ENCODE measurements around the gene RAB7A.
A peak's percentile ranks its signal among the peaks of the same experiment; 100 is the strongest.

Gene RAB7A

DNA sequence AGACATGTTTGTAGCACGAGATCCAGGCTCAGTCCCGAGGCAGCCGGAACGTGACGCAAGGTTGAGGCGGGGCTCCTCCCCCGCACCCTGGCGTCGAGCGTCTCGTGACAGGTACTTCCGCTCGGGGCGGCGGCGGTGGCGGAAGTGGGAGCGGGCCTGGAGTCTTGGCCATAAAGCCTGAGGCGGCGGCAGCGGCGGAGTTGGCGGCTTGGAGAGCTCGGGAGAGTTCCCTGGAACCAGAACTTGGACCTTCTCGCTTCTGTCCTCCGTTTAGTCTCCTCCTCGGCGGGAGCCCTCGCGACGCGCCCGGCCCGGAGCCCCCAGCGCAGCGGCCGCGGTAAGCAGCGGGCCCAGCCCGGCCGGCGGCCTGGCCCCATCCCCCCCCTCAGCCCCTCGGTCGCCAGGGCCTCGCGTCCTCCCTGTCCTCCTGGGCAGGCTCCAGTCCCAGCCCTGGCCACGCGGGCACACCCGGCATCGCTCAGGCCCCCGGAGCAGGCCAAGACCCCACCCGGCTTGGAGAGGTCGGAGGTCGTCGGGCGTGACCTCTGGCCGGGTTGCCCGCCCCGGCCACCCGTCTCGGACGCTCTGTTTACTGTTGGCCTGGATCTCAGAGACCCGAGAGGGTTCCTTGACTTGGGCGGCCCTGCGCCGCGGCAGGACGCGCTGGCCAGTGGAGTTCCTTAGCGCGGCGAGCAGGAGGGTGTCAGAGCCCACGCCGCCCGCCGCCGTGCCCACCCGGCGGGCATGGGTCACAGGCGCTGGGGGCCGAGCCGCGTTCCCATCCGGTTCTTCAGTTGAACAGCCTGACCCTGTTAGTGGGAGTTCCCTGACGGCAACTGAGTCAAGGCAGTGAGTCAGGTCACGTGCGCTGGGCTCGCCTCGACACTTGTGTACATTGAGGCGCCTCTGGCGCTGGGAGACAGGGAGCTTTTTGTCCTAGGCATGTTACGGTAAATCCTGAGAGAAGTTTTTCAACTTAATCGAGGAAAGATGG is at the start of gene RAB7A:
Gene RAB7A (plus strand): TSS at position 161 of the 994 bp plus-strand sequence. CDS start 69,185 bp downstream, outside the sequence.
- DNase-seq: peak; percentile 98

DNA sequence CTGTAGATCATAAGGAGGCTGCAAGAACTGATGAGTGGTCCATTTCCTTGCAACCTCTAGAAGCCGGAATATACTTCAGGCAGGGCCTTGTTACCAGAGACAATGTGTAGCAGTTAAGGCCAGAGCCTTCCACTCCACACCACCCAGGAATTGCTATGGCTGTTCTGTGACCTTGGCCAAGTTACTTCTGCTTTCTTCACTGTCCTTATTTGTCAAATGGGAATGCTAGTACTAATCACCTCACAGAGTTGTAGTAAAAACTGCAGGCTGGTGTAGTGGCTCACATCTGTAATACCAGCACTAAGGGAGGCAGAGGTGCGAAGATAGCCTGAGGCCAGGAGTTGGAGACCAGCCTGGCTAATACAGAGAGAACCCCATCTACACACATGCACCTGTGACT is 46.6 kb upstream of the RAB7A start:
- DNase-seq: no peak

DNA sequence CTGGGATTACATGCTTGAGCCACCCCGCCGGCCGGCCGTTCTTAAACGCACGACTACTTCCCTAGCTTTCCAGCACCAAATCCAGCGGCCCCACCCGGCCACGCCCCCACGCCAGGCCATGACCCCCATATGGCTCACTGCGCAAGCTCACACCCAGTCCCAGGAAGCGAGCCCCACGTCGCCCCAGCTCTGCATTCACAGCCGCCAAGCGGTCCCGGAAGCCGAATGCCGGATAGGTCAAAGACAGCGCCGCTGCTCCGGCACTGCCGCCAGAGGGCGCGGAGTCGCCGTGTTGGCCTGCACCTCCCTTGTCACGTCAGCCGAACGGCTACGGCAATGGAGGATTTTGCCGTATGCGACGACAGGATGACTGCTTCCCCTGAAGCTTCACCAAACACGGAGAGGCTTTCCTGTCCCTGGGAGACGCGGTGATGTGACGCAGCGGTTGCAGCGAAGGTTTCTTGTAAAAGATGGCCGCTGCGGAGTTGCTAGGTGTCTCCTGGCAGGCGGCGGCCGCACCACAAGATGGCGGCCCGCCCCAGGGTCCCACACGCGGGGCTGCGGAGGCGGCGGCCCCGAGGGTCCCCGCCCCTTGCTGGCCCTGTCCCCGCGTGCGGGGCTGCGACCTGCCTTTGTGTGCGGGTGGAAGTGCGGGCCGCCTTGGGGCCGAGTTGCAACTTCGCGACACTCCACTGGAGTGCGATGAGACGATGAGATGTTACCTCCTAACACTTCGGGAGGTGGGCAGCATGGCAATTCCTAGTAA is 45.2 kb upstream of the RAB7A start:
- peak; percentile 98 for DNase-seq

DNA sequence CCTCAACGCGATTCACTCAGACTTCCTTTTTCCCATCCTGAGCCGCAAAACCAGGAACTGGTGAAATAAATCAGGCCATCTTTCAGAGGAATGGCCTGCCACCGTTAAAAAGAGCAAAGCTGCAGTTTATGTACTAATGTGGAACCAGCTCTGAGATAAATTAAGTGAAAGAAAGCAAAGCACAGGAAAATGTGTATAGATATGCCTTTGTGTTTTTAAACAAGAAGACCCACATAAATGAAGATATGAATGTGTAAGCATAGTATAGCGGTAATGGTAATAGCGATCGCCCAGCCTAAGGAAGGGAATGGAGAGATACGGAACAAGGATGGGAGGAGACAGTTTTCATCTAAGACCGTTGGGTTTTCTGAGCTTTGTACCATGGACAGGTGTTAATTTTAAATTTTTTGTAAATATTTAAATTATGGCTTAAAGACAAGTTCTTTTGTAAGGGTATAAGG is 44.6 kb upstream of the RAB7A start:
- no peak for DNase-seq

DNA sequence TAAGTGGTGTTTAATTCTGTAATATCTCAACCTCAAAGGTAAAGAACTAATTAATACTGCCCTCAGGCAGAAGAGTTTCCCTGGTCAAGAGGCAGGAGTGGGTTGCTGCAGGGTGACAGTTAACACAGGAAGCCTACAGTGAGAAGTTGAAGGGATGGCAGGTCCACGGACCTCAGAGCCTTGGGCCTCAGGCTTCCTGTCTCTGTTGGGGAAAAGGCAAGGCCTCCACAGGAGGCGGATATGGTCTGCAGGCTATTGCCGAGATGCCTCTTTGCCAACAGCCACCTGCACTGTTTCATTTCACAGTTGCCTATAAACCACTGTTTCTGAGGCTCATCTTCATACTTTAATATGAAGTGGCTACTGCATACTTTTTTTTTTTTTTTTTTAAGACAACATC is 42.0 kb upstream of the RAB7A start:
- DNase-seq: no peak

DNA sequence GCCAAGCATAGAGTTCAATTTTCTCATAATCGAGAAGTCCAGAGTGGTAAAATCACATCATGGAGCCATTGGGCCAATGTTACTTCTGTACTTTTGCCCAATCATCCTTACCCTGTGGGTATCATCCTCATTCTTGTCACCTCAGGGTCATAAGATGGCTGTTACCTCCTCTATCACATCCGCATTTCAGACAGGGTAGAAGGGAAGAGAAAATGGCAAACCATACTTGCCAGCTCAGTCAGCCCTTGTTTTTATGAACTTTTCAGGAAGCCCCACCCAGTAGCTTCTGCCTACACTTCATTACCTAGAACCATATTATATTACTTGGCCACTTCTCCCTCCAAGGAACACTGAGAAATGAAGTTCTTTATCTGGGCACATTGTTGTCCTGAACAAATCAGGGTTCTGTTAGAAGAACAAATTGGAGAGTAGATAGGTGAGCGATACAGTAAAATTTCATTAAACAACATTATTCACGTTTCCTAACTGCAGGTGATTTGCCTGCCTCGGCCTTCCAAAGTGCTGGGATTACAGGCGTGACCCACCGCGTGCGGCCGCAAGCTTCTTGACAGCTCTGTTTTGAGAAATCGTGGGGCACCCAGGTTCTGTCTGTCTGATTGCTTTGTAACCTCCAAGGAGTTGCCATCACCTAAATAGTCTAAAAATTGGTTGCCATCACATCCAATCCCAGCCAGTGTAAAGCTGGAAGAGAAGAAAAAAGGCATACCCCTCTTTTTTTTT is 40.8 kb upstream of the RAB7A start:
- DNase-seq: no peak

DNA sequence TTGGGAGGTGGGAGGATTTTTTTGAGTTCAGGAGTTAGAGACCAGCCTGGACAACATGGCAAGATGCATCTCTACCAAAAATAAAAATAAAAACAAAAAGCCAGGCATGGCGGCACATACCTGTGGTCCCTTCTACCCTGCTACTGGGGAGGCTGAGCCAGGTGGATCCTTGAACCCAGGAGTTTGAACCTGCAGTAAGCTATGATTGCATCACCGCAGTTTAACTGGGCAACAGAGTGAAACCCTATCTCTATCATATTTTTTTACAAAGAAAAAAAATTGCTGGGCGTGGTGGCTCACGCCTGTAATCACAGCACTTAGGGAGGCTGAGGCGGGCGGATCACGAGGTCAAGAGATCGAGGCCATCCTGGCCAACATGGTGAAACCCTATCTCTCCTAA is 39.5 kb upstream of the RAB7A start:
- DNase-seq: no peak

DNA sequence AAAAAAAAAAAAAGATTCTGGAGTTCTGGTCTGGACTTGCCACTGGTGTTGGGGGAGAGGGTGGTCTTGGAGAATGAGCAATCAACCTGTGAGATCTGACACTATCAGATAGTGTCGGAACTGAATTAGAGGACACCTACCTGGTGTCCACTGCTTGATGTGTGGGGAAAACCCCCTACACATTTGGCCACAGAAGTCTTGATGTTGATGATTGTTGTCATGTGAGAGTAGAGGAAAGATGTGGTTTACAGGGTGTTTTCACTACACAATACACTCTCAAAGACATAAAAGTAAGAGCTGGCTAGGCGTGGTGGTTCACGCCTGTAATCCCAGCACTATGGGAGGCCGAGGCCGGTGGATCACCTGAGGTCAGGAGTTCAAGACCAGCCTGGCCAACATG is 36.9 kb upstream of the RAB7A start:
- DNase-seq: no peak

DNA sequence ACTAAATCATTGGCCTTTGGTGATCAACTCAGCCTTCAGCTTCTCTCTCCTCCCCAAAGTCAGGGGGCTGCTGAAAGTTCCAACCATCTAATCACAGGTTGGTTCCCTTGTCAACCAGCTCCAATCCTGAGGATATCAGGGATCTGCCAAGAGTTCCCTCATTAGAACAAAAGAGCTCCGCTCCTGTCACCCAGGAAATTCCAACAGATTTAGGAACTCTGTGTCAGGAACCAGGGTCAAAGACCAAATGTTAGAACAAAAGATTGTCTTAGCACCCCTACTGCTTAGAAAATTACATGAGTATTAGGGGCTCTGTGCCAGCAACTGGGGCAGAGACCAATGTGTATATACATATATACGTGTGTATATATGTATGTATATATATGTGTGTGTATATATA is 32.3 kb upstream of the RAB7A start:
- no peak for DNase-seq

DNA sequence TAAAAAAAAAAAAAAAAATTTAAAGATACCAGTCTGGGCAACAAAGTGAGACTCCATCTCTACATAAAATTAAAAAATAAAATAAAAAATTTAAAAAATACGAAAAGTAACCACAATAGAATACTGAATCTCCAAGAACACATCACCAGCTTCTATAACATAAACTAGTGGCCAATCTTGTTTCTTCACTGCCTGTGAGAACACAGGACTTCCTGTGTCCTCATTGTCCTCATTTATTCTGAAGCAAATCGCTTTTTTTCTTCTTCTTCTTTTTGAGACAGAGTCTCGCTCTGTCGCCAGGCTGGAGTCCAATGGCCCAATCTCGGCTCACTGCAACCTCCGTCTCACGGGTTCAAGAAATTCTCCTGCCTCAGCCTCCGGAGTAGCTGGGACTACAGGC is 28.6 kb upstream of the RAB7A start:
- no peak for DNase-seq

DNA sequence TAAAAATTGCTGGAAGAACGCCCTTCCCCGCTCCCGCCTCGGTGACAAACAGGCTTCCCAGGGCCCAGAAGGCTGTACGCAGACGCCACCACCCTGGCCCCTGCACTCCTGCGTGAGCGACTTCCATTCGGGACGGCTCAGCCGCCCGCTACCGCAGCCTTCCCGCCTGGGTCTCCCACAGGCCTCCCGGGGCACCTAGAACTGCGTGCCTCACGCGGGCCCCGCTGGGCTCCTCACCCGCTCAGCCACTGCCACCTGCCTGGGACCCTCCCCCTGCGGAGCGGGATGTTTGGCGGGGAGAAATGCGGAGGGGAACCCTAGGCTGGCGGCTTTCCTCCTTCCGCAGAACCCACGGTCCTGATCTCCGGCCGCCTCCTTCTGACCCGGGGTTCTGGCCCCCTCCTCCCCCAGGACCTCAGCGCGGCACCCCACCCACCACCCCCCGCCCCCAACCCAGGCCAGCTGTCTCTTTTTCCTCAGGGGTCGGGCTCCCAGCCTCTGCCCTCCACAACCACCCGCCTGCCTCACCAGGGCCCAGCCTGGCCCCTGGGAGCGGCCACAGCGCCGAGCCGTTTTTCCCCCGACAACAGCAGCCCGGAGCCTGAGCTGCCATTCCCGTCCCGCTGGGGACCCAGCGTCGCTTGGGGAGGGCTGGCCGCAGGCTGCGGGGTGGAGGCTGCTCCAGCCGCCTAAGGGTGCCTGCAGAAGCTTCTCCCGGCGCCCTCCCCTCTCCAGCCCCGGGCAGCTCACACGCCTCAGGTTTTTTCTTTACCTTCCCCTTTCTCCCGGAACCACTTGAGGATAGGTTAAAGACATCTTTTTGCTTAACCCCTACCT is 27.6 kb upstream of the RAB7A start:
- DNase-seq: peak; percentile 36

DNA sequence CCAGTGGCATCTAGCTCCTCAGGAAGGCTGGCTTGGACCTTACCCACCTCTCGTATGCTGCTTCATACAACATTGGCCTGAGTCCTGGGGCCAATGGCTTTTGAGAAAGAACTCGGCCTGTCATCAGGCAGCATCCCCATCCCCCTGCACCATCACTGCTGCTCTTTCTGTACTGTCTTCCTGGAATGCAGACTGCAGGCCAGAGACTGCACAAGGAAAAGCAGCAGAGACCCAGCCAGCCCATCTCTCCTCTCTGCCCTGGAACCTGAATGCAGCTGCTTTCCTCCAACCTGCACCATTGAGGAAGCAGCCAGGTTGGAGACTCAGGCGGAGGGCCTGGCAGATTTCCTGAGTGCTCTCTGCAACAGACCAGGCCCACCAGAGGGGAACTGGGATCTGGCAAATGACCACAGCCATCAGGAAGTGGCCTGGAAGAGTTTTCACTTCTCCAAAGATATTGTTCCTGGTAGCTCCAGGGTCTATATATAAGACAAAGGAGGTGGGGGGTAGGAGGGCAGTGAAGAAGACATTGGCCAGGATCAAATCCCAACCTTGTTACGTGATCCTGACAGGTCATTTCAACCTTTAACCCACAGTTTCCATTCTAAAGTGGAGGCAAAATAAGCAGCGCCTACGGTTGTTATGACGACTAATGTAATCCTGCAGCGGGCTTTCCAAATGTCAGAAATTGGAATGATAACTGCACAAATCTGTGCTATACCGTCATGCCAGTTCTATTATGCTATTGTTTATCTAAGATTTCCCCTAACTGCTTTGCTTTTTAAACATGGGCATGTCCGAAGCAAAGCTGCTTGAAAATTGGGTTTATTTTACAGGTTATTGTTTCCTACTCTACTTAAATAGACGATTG is 24.4 kb upstream of the RAB7A start:
- no peak for DNase-seq

DNA sequence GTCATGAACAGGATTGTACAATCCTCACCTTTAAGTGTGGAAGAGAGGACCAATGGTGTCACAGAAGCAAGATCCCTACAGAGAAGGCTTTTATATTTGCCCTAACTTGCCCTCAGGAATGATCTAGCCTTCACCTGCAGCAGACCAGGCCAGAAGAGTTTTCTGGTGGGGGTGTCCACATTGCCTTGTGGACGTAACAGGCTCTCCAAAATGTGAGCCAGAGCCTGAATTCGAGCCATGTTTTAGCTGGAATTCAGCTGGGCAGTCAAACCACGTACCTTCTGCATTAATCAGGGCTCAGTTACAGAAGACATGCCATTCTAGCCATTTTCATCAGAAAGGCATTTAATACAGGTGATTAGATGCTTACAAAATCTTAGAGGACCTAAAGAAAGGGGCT is 23.6 kb upstream of the RAB7A start:
- DNase-seq: no peak

DNA sequence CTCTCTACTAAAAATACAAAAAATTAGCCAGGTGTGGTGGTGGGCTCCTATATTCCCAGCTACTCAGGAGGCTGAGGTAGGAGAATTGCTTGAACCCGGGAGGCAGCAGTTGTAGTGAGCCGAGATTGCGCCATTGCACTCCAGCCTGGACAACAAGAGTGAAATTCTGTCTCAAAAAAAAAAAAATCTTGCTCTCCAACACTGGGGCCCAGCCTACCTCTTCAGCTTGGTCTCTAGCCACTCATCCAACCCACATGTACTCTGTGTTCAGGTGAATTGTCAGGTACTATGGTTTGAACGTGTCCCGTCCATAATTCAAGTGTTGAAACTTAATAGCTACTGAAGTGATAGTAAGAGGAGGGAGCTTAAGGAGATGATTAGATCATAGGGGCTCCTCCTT is 22.4 kb upstream of the RAB7A start:
- no peak for DNase-seq

DNA sequence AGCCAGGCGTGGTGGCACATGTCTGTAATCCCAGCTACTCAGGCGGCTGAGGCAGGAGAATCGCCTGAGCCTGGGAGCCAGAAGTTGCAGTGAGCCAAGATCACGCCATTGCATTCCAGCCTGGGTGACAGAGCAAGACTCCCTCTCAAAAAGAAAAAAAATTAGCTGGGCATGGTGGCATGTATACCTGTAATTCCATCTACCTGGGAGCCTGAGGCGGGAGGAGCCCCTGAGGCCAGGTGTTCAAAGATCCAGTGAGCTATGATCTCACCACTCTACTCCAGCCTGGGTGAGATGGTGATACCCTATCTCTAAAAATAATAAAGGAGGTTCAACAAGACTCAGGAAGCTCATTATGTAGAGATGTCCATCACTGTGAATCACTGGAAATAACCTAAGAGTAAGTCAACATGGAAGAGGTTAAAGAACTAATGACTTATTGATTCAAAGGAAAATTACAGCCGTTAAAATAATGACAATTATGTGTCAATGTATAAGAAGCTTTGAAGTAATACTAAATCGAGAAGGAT is 19.8 kb upstream of the RAB7A start:
- DNase-seq: no peak

DNA sequence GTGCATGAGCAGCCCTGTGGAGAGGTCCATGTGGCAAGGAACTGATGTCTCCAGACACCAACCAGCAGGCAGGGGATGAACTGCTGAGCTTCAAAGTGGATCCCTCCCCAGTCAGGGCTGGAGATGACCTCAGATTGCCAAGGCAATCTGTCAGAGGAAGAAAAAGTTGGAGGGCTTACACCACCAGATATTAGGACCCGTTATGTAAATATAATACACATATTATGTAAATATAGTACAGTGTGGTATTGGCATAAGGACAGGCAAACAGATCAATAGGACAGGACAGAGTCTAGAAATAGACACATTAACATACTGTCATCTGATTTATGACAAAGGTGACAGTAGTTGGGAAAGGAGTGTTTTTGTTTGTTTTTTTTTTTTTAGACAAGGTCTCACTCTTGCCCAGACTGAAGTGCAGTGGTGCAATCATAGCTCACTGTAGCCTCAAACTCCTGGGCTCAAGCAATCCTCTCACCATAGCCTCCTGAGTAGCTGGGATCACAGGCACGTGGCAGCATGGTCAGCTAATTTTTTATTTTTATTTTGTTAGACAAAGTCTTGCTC is 18.0 kb upstream of the RAB7A start:
- DNase-seq: no peak

DNA sequence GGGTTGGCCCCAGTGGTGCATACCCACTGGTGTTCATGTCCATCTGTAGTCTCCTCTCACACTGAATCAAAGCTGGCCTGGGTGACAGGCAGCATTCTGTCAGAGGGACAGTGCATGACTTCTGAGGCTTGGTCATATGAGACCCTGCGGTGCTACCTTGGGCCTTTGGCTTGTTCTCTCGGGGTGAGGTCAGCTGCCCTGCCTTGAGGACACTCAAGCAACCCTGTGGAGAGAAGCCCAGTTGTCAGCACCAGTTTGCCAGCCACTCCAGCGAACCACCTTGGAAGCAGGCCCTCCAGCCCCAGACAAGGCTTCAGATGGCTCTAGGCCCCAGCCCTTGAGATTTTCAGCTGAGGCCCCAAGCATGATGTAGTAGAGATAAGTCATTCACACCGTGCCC is 16.9 kb upstream of the RAB7A start:
- DNase-seq: no peak

DNA sequence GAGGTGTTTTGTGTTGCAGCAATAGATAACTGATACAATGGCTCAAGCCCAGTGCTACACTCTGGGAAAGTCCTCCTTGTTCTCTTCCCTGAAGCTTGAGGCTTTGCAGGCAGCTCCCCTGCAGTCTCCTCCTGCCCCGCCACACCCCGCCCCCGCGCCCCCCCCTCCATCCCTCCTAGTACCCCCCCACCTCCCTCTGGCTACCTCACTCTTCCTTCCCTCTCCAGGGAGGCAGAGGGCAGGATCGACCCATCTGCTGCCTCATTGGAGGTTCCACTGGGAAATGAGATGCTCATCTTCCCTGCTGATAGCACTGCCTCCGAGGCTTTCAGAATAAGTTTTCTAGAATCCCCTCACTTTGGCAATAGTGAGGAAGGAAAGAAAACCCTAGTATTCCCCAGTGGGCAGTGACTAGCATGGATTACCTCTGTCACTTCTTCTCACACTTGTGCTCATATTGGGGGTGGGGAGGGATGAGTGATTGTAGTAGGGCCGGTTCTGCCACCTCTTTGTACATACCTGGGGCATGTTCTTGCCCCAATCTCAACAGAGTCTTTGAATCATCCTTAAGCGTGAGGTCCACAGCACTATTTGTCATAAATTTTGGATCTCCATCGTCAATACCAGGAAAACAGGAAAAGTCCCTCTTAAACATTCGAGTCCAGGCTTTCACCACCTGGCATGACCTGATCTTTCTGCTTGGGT is 16.3 kb upstream of the RAB7A start:
- DNase-seq: no peak

DNA sequence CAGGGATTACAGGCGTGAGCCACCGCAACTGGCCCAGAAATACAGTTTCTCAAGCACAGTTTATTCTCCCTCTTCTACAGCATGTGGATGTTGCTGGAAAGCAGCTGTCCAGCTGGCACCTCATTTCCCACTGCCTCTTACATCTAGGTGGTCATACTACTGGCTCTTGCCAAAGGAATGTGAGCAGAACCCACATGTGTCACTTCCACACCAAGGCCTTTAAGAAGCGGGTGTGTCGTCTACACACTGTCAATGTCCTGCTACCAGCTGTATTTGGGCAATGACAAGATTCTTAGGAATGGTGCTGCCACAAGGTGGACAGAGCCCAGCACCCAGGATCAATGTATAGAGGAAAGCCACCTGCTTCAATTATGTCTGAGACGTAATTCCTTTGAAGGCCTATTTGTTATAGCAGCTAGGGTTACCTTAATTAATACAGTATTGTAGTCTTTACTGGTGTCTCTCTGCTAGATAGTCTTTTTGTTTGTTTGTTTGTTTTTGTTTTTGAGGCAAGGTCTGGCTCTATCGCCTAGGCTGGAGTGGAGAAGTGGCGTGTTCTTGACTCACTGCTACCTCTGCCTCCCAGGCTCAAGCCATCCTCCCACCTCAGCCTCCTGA is 15.1 kb upstream of the RAB7A start:
- no peak for DNase-seq
